ENCODE data around the gene TRABD2B. TPM values are rescaled to one million over a fixed set of nuclear protein-coding genes. Genes with fewer than 3 reads are reported as not detected.

TRABD2B gene
- total RNA-seq, 1 donor from 2014 or later, result not detected

DNA sequence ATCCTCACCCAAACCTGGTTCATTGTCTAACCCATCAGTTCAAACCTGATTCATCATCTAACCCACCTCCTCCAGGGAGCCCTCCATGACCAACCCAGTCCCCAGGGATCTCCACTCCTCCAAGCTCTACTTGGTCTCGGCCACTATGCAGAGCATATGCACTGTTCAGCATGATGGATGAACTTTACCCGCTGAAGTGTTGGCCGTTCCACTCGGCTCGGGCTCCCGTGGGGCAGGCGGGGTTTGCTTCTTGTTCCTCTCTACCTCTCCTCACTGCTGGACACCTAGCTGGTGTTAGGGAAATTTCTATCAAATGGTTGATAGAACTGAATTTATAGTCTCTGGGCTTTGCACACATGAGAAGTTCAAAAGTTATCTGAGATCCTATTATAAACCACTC lies 111.0 kb downstream of the TRABD2B start:
- peaks cover 9% of the 10 kb centered on the region for H3K4me1 Mint-ChIP-seq (ENCODE audit: unreplicated experiment)
- peaks cover 11% of the 10 kb centered on the region for H3K27me3 Mint-ChIP-seq (ENCODE audit: unreplicated experiment)
- H3K9me3 Mint-ChIP-seq (ENCODE audit: unreplicated experiment), result no peaks in the 10 kb centered on the region
- DNase-seq (ENCODE audit: extremely low spot score, unreplicated experiment), result no peak
- TF ChIP-seq, protein P1, sequence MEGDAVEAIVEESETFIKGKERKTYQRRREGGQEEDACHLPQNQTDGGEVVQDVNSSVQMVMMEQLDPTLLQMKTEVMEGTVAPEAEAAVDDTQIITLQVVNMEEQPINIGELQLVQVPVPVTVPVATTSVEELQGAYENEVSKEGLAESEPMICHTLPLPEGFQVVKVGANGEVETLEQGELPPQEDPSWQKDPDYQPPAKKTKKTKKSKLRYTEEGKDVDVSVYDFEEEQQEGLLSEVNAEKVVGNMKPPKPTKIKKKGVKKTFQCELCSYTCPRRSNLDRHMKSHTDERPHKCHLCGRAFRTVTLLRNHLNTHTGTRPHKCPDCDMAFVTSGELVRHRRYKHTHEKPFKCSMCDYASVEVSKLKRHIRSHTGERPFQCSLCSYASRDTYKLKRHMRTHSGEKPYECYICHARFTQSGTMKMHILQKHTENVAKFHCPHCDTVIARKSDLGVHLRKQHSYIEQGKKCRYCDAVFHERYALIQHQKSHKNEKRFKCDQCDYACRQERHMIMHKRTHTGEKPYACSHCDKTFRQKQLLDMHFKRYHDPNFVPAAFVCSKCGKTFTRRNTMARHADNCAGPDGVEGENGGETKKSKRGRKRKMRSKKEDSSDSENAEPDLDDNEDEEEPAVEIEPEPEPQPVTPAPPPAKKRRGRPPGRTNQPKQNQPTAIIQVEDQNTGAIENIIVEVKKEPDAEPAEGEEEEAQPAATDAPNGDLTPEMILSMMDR (IDR thresholded peaks at IDR 0.05), result no peak
- H3K36me3 Mint-ChIP-seq (ENCODE audit: unreplicated experiment), result no peaks in the 10 kb centered on the region
- no peak overlapping the region for H3K4me3 Mint-ChIP-seq (ENCODE audit: unreplicated experiment)
- H3K27ac Mint-ChIP-seq (ENCODE audit: unreplicated experiment), result no peak overlapping the region

DNA sequence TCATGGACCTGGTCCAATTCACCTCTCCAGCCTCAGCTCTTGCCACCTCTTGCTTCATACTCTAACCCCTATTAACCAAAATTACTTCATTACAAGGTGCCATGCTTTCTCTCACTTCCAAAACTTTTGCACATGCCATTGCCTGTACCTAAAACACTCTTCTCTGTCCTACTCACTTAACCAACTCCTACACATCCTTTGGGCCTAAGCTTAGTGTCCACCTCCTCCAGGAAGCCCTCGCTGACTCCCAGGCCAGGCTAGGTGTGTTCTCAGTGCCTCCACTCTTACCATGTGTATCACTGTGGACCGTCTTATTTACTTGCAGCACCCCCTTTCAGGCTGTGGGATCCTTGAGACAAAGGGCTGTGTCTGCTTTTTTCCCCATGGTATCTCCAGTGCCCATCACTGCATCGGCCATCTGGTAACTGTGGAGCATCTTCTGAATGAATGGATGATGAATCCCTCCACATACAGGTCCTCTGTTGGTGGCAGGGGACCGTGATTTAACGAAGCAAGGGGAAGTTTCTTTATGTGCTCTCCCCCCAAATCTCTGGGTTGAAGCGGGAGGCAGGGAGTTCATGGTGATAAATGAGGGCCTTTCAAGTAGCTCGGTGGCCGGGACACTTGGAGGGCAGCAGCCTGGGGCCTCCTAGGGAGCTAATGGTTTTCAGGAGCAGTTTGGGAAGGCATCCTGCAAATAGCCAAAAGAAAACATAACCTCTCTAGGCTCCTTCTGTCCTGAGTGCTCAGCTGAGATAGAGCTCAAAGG lies 111.9 kb downstream of the TRABD2B start:
- Mint-ChIP-seq H3K27me3 (ENCODE audit: unreplicated experiment) (peaks cover 11% of the 10 kb centered on the region), H3K9me3 (ENCODE audit: unreplicated experiment) (no peaks in the 10 kb centered on the region), H3K4me1 (ENCODE audit: unreplicated experiment) (peaks cover 9% of the 10 kb centered on the region)

DNA sequence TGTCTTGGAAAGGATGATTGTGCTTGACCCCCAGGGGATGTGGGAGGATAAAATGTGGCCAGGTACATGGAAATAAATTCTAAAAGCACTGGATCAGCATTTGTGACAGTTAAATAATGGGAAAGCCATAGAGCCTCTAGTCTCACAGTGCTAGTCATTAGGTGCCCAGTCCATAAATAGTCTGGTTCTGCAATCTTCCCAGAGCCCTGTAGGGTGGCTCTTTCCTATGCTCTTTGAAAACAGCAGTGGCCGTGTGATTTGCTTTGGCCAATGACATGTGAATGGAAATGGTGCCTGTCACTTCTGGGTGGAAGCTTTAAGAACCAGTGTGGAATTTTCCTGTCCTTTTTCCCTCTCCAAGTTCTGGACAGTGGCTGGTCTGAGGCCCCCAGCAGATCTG lies 113.2 kb downstream of the TRABD2B start:
- no peak overlapping the region for H3K27ac Mint-ChIP-seq (ENCODE audit: unreplicated experiment)

More for the DNA sequence above, 111.9 kb downstream of the TRABD2B start:
- no peaks in the 10 kb centered on the region for H3K36me3 Mint-ChIP-seq (ENCODE audit: unreplicated experiment)
- no peak overlapping the region for H3K4me3 Mint-ChIP-seq (ENCODE audit: unreplicated experiment)
- TF ChIP-seq, protein P1 (IDR thresholded peaks at IDR 0.05), result no peak
- no peak overlapping the region for H3K27ac Mint-ChIP-seq (ENCODE audit: unreplicated experiment)
- DNase-seq (ENCODE audit: extremely low spot score, unreplicated experiment), result no peak

DNA sequence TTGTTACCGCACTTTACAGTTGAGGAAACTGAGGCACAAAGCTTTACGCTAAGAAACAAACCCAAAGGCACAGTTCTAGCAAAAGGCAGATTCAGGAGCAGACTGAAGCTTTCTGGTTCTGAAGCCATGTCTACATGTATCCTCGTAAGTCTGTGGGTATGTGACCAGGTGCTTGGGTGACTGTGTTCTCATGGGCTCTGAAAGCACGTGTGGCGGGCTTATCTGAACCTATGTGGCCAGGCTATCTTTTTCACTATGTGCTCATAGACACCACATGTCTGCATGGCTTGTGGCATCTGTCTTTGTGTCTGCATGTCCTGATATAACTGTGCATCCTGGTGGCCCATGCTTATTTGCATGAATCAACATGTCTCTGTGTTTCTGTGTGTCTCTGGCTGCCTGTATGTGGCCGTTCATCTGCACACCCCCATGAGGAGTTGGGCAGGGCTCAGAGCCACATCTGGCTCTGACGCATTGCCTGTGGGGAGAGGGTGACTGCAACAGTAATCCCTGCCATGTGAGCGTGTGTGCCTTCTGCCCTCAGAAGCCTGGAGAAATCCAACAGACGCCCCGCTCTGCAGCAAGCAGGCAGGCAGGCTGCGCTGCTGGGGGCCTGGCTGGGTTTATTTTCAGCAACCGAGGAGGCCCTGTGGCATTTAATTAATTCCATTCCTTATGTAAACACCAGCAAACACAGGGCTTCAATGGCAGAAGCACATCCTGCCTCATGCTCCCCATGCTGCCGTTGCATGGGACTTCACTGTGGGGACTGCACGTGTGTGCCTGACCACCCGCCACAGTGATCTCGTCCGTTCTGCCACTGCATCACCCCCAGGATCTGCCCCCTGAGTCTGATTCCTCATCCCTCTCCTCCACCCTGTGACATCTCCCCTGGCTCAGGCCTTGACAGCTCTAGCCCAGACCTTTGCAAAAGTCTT lies 115.4 kb downstream of the TRABD2B start:
- H3K36me3 Mint-ChIP-seq (ENCODE audit: unreplicated experiment), result no peaks in the 10 kb centered on the region
- H3K4me3 Mint-ChIP-seq (ENCODE audit: unreplicated experiment), result no peak overlapping the region
- H3K4me1 Mint-ChIP-seq (ENCODE audit: unreplicated experiment), result peaks cover 9% of the 10 kb centered on the region
- peaks cover 11% of the 10 kb centered on the region for H3K27me3 Mint-ChIP-seq (ENCODE audit: unreplicated experiment)
- H3K27ac Mint-ChIP-seq (ENCODE audit: unreplicated experiment), result no peak overlapping the region
- TF ChIP-seq, protein P1 (IDR thresholded peaks at IDR 0.05), result no peak
- DNase-seq (ENCODE audit: extremely low spot score, unreplicated experiment), result no peak
- H3K9me3 Mint-ChIP-seq (ENCODE audit: unreplicated experiment), result no peaks in the 10 kb centered on the region

More for the DNA sequence above, 113.2 kb downstream of the TRABD2B start:
- no peaks in the 10 kb centered on the region for H3K9me3 Mint-ChIP-seq (ENCODE audit: unreplicated experiment)
- TF ChIP-seq, protein P1 (IDR thresholded peaks at IDR 0.05), result no peak
- no peak for DNase-seq (ENCODE audit: extremely low spot score, unreplicated experiment)
- no peak overlapping the region for H3K4me3 Mint-ChIP-seq (ENCODE audit: unreplicated experiment)
- H3K36me3 Mint-ChIP-seq (ENCODE audit: unreplicated experiment), result no peaks in the 10 kb centered on the region
- peaks cover 9% of the 10 kb centered on the region for H3K4me1 Mint-ChIP-seq (ENCODE audit: unreplicated experiment)
- peaks cover 11% of the 10 kb centered on the region for H3K27me3 Mint-ChIP-seq (ENCODE audit: unreplicated experiment)

DNA sequence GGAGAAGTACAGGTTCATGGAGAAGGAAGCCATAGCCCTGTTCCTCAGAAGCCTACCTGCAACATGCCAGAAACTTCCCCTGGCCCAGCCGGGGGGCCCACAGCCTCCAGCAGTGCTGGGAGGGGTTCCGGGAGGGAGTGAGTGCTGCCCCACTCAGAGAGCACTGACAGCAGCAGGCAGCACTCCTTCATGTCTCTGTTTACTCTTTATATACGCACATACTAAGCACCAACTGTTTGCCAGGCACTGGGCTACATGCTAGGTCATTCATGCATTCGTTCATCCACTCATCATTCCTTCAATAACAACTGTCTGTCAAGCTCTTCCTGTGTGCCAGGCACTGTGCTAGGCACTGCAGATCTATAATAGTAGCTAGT lies 120.6 kb downstream of the TRABD2B start:
- Mint-ChIP-seq H3K4me1 (ENCODE audit: unreplicated experiment) (peaks cover under 1% of the 10 kb centered on the region), H3K36me3 (ENCODE audit: unreplicated experiment) (no peaks in the 10 kb centered on the region), H3K4me3 (ENCODE audit: unreplicated experiment) (no peak overlapping the region), H3K27ac (ENCODE audit: unreplicated experiment) (no peak overlapping the region), H3K9me3 (ENCODE audit: unreplicated experiment) (no peaks in the 10 kb centered on the region), H3K27me3 (ENCODE audit: unreplicated experiment) (peaks cover 10% of the 10 kb centered on the region)
- DNase-seq (ENCODE audit: extremely low spot score, unreplicated experiment), result no peak
- TF ChIP-seq, protein P1 (IDR thresholded peaks at IDR 0.05), result no peak

Measured in osteocyte (in vitro differentiated cells).